Liver (tissue), 3 donors: ENCODE results near the gene TMEM178A.

Experiments used
- EGR1 ChIP-seq, 2 donors: IDR thresholded peaks; 2 replicates each; pipeline ENCODE4 v1.6.1; 2016 to 2018; ENCODE audit warnings: antibody characterized with exemption in 2 of 2, low read depth in 2 of 2
- MAX ChIP-seq: IDR thresholded peaks from 2 replicates; pipeline ENCODE4 v1.6.1; 2016; ENCODE audit warnings: antibody characterized with exemption
- SP1 ChIP-seq: IDR thresholded peaks from 2 replicates; pipeline ENCODE4 v1.6.1; 2018; ENCODE audit warnings: antibody characterized with exemption, mild to moderate bottlenecking
- TAF1 ChIP-seq: conservative IDR thresholded peaks from 2 replicates; pipeline ENCODE4 v1.6.1; 2016; ENCODE audit warnings: antibody characterized with exemption, mild to moderate bottlenecking
- YY1 ChIP-seq: IDR thresholded peaks from 2 replicates; pipeline ENCODE4 v1.6.1; 2016; ENCODE audit warnings: antibody characterized with exemption, mild to moderate bottlenecking
- TF ChIP-seq, protein P1 (sequence below): fragments of 150-350 bp; IDR thresholded peaks from 2 replicates; pipeline ENCODE4 v1.5.1; 2017; ENCODE audit warnings: improper control_type of control experiment, low read depth, low read length; ENCODE audit not compliant: missing input control
- TF ChIP-seq, protein P2 (sequence below): IDR thresholded peaks from 2 replicates; pipeline ENCODE4 v1.6.1; 2016; ENCODE audit warnings: antibody characterized with exemption, mild to moderate bottlenecking
- donor health status: healthy.
- donor health status: healthy.

GRCh38 chr2:39682066-39682692 lies 16.5 kb downstream of the TMEM178A start:
- TF ChIP-seq, protein P1, sequence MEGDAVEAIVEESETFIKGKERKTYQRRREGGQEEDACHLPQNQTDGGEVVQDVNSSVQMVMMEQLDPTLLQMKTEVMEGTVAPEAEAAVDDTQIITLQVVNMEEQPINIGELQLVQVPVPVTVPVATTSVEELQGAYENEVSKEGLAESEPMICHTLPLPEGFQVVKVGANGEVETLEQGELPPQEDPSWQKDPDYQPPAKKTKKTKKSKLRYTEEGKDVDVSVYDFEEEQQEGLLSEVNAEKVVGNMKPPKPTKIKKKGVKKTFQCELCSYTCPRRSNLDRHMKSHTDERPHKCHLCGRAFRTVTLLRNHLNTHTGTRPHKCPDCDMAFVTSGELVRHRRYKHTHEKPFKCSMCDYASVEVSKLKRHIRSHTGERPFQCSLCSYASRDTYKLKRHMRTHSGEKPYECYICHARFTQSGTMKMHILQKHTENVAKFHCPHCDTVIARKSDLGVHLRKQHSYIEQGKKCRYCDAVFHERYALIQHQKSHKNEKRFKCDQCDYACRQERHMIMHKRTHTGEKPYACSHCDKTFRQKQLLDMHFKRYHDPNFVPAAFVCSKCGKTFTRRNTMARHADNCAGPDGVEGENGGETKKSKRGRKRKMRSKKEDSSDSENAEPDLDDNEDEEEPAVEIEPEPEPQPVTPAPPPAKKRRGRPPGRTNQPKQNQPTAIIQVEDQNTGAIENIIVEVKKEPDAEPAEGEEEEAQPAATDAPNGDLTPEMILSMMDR: no peak
- no peak for TF ChIP-seq YY1
- TF ChIP-seq TAF1: no peak
- TF ChIP-seq MAX: no peak
- TF ChIP-seq EGR1 (IDR thresholded peaks at IDR 0.05; ENCODE audit: low read depth in 2 of 2): no peak
- no peak for TF ChIP-seq SP1
- TF ChIP-seq, protein P2, sequence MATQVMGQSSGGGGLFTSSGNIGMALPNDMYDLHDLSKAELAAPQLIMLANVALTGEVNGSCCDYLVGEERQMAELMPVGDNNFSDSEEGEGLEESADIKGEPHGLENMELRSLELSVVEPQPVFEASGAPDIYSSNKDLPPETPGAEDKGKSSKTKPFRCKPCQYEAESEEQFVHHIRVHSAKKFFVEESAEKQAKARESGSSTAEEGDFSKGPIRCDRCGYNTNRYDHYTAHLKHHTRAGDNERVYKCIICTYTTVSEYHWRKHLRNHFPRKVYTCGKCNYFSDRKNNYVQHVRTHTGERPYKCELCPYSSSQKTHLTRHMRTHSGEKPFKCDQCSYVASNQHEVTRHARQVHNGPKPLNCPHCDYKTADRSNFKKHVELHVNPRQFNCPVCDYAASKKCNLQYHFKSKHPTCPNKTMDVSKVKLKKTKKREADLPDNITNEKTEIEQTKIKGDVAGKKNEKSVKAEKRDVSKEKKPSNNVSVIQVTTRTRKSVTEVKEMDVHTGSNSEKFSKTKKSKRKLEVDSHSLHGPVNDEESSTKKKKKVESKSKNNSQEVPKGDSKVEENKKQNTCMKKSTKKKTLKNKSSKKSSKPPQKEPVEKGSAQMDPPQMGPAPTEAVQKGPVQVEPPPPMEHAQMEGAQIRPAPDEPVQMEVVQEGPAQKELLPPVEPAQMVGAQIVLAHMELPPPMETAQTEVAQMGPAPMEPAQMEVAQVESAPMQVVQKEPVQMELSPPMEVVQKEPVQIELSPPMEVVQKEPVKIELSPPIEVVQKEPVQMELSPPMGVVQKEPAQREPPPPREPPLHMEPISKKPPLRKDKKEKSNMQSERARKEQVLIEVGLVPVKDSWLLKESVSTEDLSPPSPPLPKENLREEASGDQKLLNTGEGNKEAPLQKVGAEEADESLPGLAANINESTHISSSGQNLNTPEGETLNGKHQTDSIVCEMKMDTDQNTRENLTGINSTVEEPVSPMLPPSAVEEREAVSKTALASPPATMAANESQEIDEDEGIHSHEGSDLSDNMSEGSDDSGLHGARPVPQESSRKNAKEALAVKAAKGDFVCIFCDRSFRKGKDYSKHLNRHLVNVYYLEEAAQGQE: no peak
